ENCODE results near the gene ADRB1. TPM values are rescaled to one million over a fixed set of nuclear protein-coding genes. Genes with fewer than 3 reads are reported as not detected.

The ADRB1 gene
- total RNA-seq, 1 donor: not detected

GRCh38 chr10:114061148-114061547 is 17.5 kb downstream of the ADRB1 start:
- no peak overlapping the region for H3K4me3 ChIP-seq (ENCODE audit: low read depth, low read length)
- TF ChIP-seq CTCF (IDR thresholded peaks at IDR 0.05; ENCODE audit: insufficient read depth, low read length): no peak
- DNase-seq (ENCODE audit: low read depth): no peak

- H3K4me3 ChIP-seq (ENCODE audit: low read depth, low read length): no peak overlapping the region
- DNase-seq (ENCODE audit: low read depth): no peak
- TF ChIP-seq CTCF (IDR thresholded peaks at IDR 0.05; ENCODE audit: insufficient read depth, low read length): no peak
Observed at GRCh38 chr10:114061789-114062188, 18.1 kb downstream of the ADRB1 start.

- no peak for TF ChIP-seq CTCF (IDR thresholded peaks at IDR 0.05; ENCODE audit: insufficient read depth, low read length)
- DNase-seq (ENCODE audit: low read depth): no peak
- H3K4me3 ChIP-seq (ENCODE audit: low read depth, low read length): no peak overlapping the region
Observed at GRCh38 chr10:114064151-114065048, 20.7 kb downstream of the ADRB1 start.

- no peak for DNase-seq (ENCODE audit: low read depth)
- no peak for TF ChIP-seq CTCF (IDR thresholded peaks at IDR 0.05; ENCODE audit: insufficient read depth, low read length)
- no peak overlapping the region for H3K4me3 ChIP-seq (ENCODE audit: low read depth, low read length)
Observed at GRCh38 chr10:114065049-114065435, 21.4 kb downstream of the ADRB1 start.

GRCh38 chr10:114068054-114068707 is 24.5 kb downstream of the ADRB1 start:
- TF ChIP-seq CTCF (IDR thresholded peaks at IDR 0.05; ENCODE audit: insufficient read depth, low read length): no peak
- no peak for DNase-seq (ENCODE audit: low read depth)
- no peak overlapping the region for H3K4me3 ChIP-seq (ENCODE audit: low read depth, low read length)

GRCh38 chr10:114070710-114071109 is 27.0 kb downstream of the ADRB1 start:
- DNase-seq (ENCODE audit: low read depth): no peak
- TF ChIP-seq CTCF (IDR thresholded peaks at IDR 0.05; ENCODE audit: insufficient read depth, low read length): no peak
- no peak overlapping the region for H3K4me3 ChIP-seq (ENCODE audit: low read depth, low read length)

Data from fibroblast of the aortic adventitia (primary cell).